Mucosa of stomach (tissue), 1 donor: ENCODE data around the gene CRACDL.

ENCODE experiments used
- H3K27me3 ChIP-seq: one replicate; pipeline ENCODE4 v1.7.0; 2013; ENCODE audit warnings: mild to moderate bottlenecking, low read length; ENCODE audit not compliant: control insufficient read depth, insufficient read depth
- H3K36me3 ChIP-seq: one replicate; pipeline ENCODE4 v1.7.0; 2013; ENCODE audit warnings: low read length; ENCODE audit not compliant: control insufficient read depth, insufficient read depth
- H3K4me1 ChIP-seq: one replicate; pipeline ENCODE4 v1.7.0; 2013; ENCODE audit warnings: mild to moderate bottlenecking, low read length; ENCODE audit not compliant: control insufficient read depth, insufficient read depth
- H3K4me3 ChIP-seq: one replicate; pipeline ENCODE4 v1.7.0; 2013; ENCODE audit warnings: low read length
- H3K9ac ChIP-seq: one replicate; pipeline ENCODE4 v1.7.0; 2013; ENCODE audit warnings: mild to moderate bottlenecking, low read length, moderate library complexity
- H3K9me3 ChIP-seq: one replicate; pipeline ENCODE4 v1.7.0; 2013; ENCODE audit warnings: mild to moderate bottlenecking, low read length, moderate library complexity; ENCODE audit not compliant: control insufficient read depth
- donor health status: Pancreatic carcinoma.

The CRACDL gene

GRCh38 chr2:98923244-98923940, 12.6 kb downstream of the CRACDL start:
- Histone ChIP-seq H3K9me3 (no peaks in the 10 kb centered on the region), H3K27me3 (no peaks in the 10 kb centered on the region), H3K9ac (no peak overlapping the region), H3K36me3 (no peaks in the 10 kb centered on the region), H3K4me3 (no peak overlapping the region), H3K4me1 (no peaks in the 10 kb centered on the region)

- H3K4me3 ChIP-seq, result no peak overlapping the region
- H3K27me3 ChIP-seq, result no peaks in the 10 kb centered on the region
Observed at GRCh38 chr2:98921062-98921461, 15.0 kb downstream of the CRACDL start.

GRCh38 chr2:98917031-98917471, 19.0 kb downstream of the CRACDL start:
- H3K27me3 ChIP-seq, result no peaks in the 10 kb centered on the region
- no peak overlapping the region for H3K9ac ChIP-seq
- H3K4me3 ChIP-seq, result no peak overlapping the region
- no peaks in the 10 kb centered on the region for H3K36me3 ChIP-seq
- no peaks in the 10 kb centered on the region for H3K9me3 ChIP-seq
- no peaks in the 10 kb centered on the region for H3K4me1 ChIP-seq

More at GRCh38 chr2:98921062-98921461, 15.0 kb downstream of the CRACDL start:
- Histone ChIP-seq H3K9me3 (no peaks in the 10 kb centered on the region), H3K9ac (no peak overlapping the region), H3K36me3 (no peaks in the 10 kb centered on the region), H3K4me1 (no peaks in the 10 kb centered on the region)

DNA sequence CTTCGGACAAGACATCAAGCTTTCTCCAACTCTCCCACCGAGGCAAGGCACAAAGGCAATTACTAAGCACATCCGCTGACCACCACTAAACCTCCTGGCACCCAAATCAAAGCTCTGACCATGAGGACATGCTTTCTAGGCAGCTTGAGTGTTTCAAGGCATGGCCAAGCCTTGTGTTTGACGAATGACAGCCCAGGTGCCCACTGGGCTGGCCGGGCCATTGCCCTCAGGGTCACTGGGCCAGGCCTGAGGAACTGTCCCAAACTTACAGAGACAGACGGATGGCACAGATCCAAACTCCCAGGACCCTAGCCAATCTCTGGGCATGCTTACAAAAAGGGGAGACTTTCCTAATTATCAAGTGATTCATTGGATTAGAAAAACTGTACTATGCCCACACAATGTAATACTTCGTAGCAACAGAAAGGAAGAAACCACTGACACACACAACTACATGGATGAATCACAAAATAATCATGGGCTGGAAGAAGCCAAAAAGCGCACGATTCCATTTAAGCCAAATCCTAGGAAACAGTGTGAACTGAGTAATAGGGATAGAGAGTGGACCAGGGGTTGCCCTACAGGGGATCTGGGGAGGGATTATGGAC, 20.2 kb downstream of the CRACDL start:
- H3K9me3 ChIP-seq, result no peaks in the 10 kb centered on the region
- H3K36me3 ChIP-seq, result no peaks in the 10 kb centered on the region
- H3K4me3 ChIP-seq, result no peak overlapping the region
- no peaks in the 10 kb centered on the region for H3K27me3 ChIP-seq
- no peaks in the 10 kb centered on the region for H3K4me1 ChIP-seq
- H3K9ac ChIP-seq, result no peak overlapping the region

DNA sequence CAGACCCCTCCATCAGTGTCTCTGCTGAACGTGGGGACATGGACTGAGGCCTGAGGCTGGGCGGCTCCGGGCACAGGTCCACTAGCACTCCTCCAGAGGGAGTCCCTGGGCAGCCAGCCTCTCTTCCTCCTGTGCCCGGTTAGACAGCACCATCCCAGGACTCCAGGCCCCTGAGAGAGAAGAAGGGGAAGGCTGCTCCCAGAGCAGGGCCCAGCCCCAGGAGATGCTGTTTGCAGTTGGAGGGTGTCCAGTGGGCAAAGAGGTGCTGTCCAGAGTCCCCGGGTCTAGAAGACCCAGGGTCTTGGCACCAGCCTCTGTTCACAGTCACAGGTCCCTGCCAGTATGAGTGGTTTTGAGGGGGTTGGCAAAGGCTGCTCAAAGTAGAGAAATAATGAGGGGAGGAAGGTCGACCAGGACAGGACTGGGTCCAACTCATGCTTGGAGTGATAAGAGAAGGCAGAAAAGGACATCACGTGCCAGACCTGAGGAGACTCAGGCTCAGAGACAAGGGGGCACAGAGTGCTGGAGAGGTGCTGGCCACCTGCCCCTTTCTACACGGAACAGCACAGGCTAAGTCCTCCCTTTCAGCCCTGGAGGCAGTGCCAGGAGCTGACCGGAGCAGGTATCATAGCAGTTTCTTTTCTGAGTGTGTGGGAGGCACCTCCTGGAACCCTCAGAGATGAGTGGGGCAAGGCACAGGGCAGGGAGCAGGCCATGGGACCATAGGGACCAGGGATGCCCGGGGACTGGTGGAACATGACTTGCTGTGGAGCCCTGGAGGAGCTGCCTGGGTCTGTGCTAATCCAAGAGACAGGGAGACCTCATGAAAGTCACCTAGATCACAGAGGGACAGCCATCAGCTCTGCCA, 21.1 kb downstream of the CRACDL start:
- Histone ChIP-seq H3K9ac (no peak overlapping the region), H3K27me3 (no peaks in the 10 kb centered on the region), H3K4me3 (no peak overlapping the region), H3K4me1 (peaks cover under 1% of the 10 kb centered on the region), H3K9me3 (no peaks in the 10 kb centered on the region), H3K36me3 (no peaks in the 10 kb centered on the region)

- Histone ChIP-seq H3K4me3 (no peak overlapping the region), H3K4me1 (peaks cover 9% of the 10 kb centered on the region), H3K36me3 (no peaks in the 10 kb centered on the region), H3K27me3 (no peaks in the 10 kb centered on the region), H3K9me3 (no peaks in the 10 kb centered on the region), H3K9ac (no peak overlapping the region)
Observed at GRCh38 chr2:98913916-98914712, 21.9 kb downstream of the CRACDL start.

DNA sequence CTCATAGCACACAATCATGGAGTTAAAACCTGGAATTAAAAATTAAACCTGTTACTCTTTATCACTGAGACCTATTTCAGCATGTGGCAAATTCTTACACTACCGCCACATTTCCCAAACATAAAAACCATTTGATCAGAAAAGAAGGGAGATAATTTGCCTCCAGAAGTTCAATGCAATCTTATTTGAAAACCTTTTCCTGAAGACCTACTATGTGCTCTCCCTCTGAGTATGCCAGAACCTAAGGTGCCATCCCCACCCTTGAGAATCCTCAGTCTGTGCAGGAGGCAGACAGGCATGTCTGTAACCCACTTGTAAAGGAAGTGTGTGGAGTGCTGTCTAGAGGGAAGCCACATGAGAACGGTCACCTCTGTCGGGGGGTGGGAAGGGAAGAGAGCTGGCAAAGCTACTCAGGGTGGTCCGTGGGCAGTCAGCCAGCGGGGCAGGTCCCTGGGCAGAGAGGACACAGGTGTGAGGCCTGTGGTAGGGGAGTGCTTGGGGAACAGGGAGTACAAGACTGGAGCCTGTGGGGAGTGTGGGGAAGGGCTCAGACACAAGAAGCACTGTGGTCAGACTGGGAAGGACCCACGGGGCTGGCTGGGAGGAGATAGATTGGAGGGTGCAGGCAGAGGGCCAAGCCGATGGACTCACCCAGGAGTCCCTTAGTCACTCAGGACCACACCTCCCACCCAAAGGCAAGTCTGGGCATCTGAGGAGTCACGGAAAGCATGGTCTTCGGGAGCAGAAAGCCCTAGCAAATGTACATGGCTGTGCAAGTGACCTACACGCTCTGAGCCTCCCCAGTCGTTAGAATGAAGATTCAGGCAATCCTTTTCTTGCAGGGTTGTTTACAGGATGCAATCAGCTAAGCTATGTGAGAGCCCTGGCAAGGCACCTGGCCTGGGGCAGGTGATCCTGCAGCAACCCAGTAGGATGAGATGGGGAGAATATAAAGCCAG, 22.8 kb downstream of the CRACDL start:
- Histone ChIP-seq H3K4me1 (peaks cover 17% of the 10 kb centered on the region), H3K9ac (no peak overlapping the region), H3K36me3 (no peaks in the 10 kb centered on the region)

GRCh38 chr2:98912221-98912851, 23.7 kb downstream of the CRACDL start:
- H3K9ac ChIP-seq, result no peak overlapping the region
- no peaks in the 10 kb centered on the region for H3K27me3 ChIP-seq
- H3K4me3 ChIP-seq, result no peak overlapping the region
- no peaks in the 10 kb centered on the region for H3K9me3 ChIP-seq
- no peaks in the 10 kb centered on the region for H3K36me3 ChIP-seq
- H3K4me1 ChIP-seq, result peaks cover 21% of the 10 kb centered on the region

More for the DNA sequence above, 22.8 kb downstream of the CRACDL start:
- Histone ChIP-seq H3K27me3 (no peaks in the 10 kb centered on the region), H3K9me3 (no peaks in the 10 kb centered on the region), H3K4me3 (no peak overlapping the region)

GRCh38 chr2:98911376-98912154, 24.5 kb downstream of the CRACDL start:
- Histone ChIP-seq H3K36me3 (no peaks in the 10 kb centered on the region), H3K27me3 (no peaks in the 10 kb centered on the region), H3K4me3 (no peak overlapping the region), H3K9me3 (no peaks in the 10 kb centered on the region), H3K9ac (no peak overlapping the region), H3K4me1 (peaks cover 21% of the 10 kb centered on the region)

DNA sequence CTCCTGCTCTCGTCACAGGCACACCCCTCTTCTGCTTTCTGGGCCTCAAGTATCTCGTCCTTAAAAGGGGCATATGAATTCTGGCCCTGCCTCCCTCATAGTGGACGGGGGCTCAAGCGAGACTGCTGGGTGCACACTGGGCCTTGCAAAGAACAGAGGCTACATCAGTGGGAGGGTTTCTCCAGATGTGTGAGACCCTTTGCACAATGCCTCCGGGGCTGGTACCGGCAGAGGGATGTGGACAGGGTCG, 25.0 kb downstream of the CRACDL start:
- Histone ChIP-seq H3K4me3 (no peak overlapping the region), H3K9ac (no peak overlapping the region), H3K9me3 (no peaks in the 10 kb centered on the region), H3K36me3 (no peaks in the 10 kb centered on the region), H3K27me3 (no peaks in the 10 kb centered on the region), H3K4me1 (peaks cover 21% of the 10 kb centered on the region)
